Large intestine (tissue), 3 donors: ENCODE results near the gene RANBP17. TPM values are rescaled to one million over a fixed set of nuclear protein-coding genes. Genes with fewer than 3 reads are reported as not detected.
"Not testable (repeated sequence)": the region's sequence is repeated elsewhere in the genome, so short reads cannot be mapped to it uniquely, and the experiment has no call there.

Experiments
- DNase-seq, 2 donors: peaks; one replicate each; pipeline versions ENCODE4 v3.0.0 to v3.0.0-alpha.2; 2013
- H3K27ac ChIP-seq: one replicate; pipeline ENCODE4 v1.5.1; 2013; ENCODE audit warnings: low read length
- H3K27me3 ChIP-seq: 2 replicates; pipeline ENCODE4 v1.6.1; 2013; ENCODE audit warnings: low read length; ENCODE audit not compliant: control insufficient read depth, insufficient read depth
- H3K36me3 ChIP-seq: 2 replicates; pipeline ENCODE4 v1.6.1; 2013; ENCODE audit warnings: low read length; ENCODE audit not compliant: control insufficient read depth, insufficient read depth
- H3K4me1 ChIP-seq: one replicate; pipeline ENCODE4 v1.6.1; 2013; ENCODE audit warnings: low read length; ENCODE audit not compliant: control insufficient read depth, insufficient read depth
- H3K4me3 ChIP-seq: one replicate; pipeline ENCODE4 v1.5.1; 2013; ENCODE audit warnings: low read length
- H3K9me3 ChIP-seq: one replicate; pipeline ENCODE4 v1.6.1; 2013; ENCODE audit warnings: mild to moderate bottlenecking, low read depth, low read length, moderate library complexity; ENCODE audit not compliant: control insufficient read depth
- WGBS: methylation state at CpG from one replicate; pipeline ENCODE4 v1.1.5; 2013; ENCODE audit warnings: low lambda C conversion rate; ENCODE audit not compliant: insufficient coverage; 5-methylcytosine and 5-hydroxymethylcytosine counted together
- polyA plus RNA-seq: library from polyadenylated mRNA; unstranded; fragments of 120-200 nt; gene quantifications from one replicate; pipeline ENCODE4 v1.2.1, GENCODE V29; 2013

The RANBP17 gene
- polyA plus RNA-seq, 1 donor = 5.8 TPM

- no peaks in the 10 kb centered on the region for H3K36me3 ChIP-seq
- H3K4me1 ChIP-seq = no peaks in the 10 kb centered on the region
- H3K4me3 ChIP-seq = no peak overlapping the region
- H3K27me3 ChIP-seq = no peaks in the 10 kb centered on the region
- no peaks in the 10 kb centered on the region for H3K9me3 ChIP-seq
- DNase-seq = no peak
- WGBS = no CpG with 5 or more reads among the region's 2 CpGs
- no peak overlapping the region for H3K27ac ChIP-seq
These were observed 30.4 kb downstream of the RANBP17 start for GRCh38 chr5:170892196-170892595.

GRCh38 chr5:170894665-170895064, 32.8 kb downstream of the RANBP17 start:
- Histone ChIP-seq H3K4me3 (no peak overlapping the region), H3K27me3 (no peaks in the 10 kb centered on the region), H3K36me3 (no peaks in the 10 kb centered on the region), H3K9me3 (no peaks in the 10 kb centered on the region), H3K27ac (peak overlapping the region; percentile 4), H3K4me1 (no peaks in the 10 kb centered on the region)
- WGBS = no CpG with 5 or more reads among the region's 2 CpGs
- DNase-seq = peak; percentile 29 to 53

GRCh38 chr5:170896779-170897178, 35.0 kb downstream of the RANBP17 start:
- H3K9me3 ChIP-seq = no peaks in the 10 kb centered on the region
- no peaks in the 10 kb centered on the region for H3K4me1 ChIP-seq
- WGBS = no CpG with 5 or more reads among the region's 9 CpGs
- no peaks in the 10 kb centered on the region for H3K27me3 ChIP-seq
- no peak overlapping the region for H3K27ac ChIP-seq
- H3K36me3 ChIP-seq = no peaks in the 10 kb centered on the region
- H3K4me3 ChIP-seq = no peak overlapping the region
- DNase-seq = no peak

- Histone ChIP-seq H3K36me3 (peaks cover 3% of the 10 kb centered on the region), H3K27me3 (no peaks in the 10 kb centered on the region), H3K4me1 (no peaks in the 10 kb centered on the region), H3K27ac (no peak overlapping the region), H3K4me3 (no peak overlapping the region), H3K9me3 (no peaks in the 10 kb centered on the region)
- WGBS = no CpG with 5 or more reads among the region's 8 CpGs
- DNase-seq = no peak
These were observed 41.3 kb downstream of the RANBP17 start for GRCh38 chr5:170903075-170903474.

- Histone ChIP-seq H3K4me3 (no peak overlapping the region), H3K27me3 (no peaks in the 10 kb centered on the region), H3K9me3 (no peaks in the 10 kb centered on the region), H3K27ac (no peak overlapping the region), H3K36me3 (peaks cover 3% of the 10 kb centered on the region), H3K4me1 (no peaks in the 10 kb centered on the region)
- DNase-seq = no peak
- 100% methylated on average over 1 of the region's 1 CpG for WGBS
These were observed 45.9 kb downstream of the RANBP17 start for GRCh38 chr5:170907758-170908157.

GRCh38 chr5:170913573-170913972, 51.8 kb downstream of the RANBP17 start:
- DNase-seq = no peak
- no peak overlapping the region for H3K4me3 ChIP-seq
- H3K9me3 ChIP-seq = no peaks in the 10 kb centered on the region
- no peaks in the 10 kb centered on the region for H3K36me3 ChIP-seq
- H3K27ac ChIP-seq = no peak overlapping the region
- no peaks in the 10 kb centered on the region for H3K27me3 ChIP-seq
- WGBS = 90% methylated on average over 3 of the region's 3 CpGs
- no peaks in the 10 kb centered on the region for H3K4me1 ChIP-seq

GRCh38 chr5:170917113-170917512, 55.3 kb downstream of the RANBP17 start:
- Histone ChIP-seq H3K36me3 (no peaks in the 10 kb centered on the region), H3K4me3 (no peak overlapping the region), H3K9me3 (no peaks in the 10 kb centered on the region), H3K27ac (no peak overlapping the region), H3K4me1 (no peaks in the 10 kb centered on the region), H3K27me3 (no peaks in the 10 kb centered on the region)
- DNase-seq = no peak

- Histone ChIP-seq H3K27ac (no peak overlapping the region), H3K4me1 (no peaks in the 10 kb centered on the region), H3K27me3 (no peaks in the 10 kb centered on the region), H3K36me3 (no peaks in the 10 kb centered on the region), H3K9me3 (no peaks in the 10 kb centered on the region), H3K4me3 (no peak overlapping the region)
- DNase-seq = no peak
- no CpG with 5 or more reads among the region's 3 CpGs for WGBS
These were observed 58.4 kb downstream of the RANBP17 start for GRCh38 chr5:170920196-170920595.

- H3K27ac ChIP-seq, H3K4me1 ChIP-seq, H3K36me3 ChIP-seq, H3K9me3 ChIP-seq, H3K4me3 ChIP-seq, H3K27me3 ChIP-seq: not testable (repeated sequence)
- WGBS = no CpG with 5 or more reads among the region's 10 CpGs
- DNase-seq = peak in 1 of 2 donors; percentile 7
These were observed 60.5 kb downstream of the RANBP17 start for GRCh38 chr5:170922331-170922730.

GRCh38 chr5:170923910-170924620, 62.2 kb downstream of the RANBP17 start:
- DNase-seq = no peak
- Histone ChIP-seq H3K27me3 (no peaks in the 10 kb centered on the region), H3K27ac (no peak overlapping the region), H3K4me1 (no peaks in the 10 kb centered on the region), H3K9me3 (no peaks in the 10 kb centered on the region), H3K4me3 (no peak overlapping the region), H3K36me3 (no peaks in the 10 kb centered on the region)
- WGBS = 100% methylated on average over 2 of the region's 7 CpGs

- 100% methylated on average over 1 of the region's 18 CpGs for WGBS
- not testable (repeated sequence) for H3K27me3 ChIP-seq, H3K9me3 ChIP-seq, H3K4me3 ChIP-seq, H3K36me3 ChIP-seq, DNase-seq, H3K27ac ChIP-seq, H3K4me1 ChIP-seq
These were observed 73.9 kb downstream of the RANBP17 start for GRCh38 chr5:170935534-170936218.
